PC-9 (cell line): ENCODE results near the gene STAC.

Experiments used
- EZH2 ChIP-seq: fragments of 200-600 bp; sonication (generic); IDR thresholded peaks from 2 replicates; pipeline ENCODE4 v1.8.0; 2017; ENCODE audit warnings: antibody characterized with exemption, low read depth
- TF ChIP-seq, protein P1 (sequence below): fragments of 200-600 bp; sonication (generic); conservative IDR thresholded peaks from 2 replicates; pipeline ENCODE4 v1.6.1; 2017; ENCODE audit warnings: mixed run types, antibody characterized with exemption, mild to moderate bottlenecking, moderate library complexity

- TF ChIP-seq, protein P1, sequence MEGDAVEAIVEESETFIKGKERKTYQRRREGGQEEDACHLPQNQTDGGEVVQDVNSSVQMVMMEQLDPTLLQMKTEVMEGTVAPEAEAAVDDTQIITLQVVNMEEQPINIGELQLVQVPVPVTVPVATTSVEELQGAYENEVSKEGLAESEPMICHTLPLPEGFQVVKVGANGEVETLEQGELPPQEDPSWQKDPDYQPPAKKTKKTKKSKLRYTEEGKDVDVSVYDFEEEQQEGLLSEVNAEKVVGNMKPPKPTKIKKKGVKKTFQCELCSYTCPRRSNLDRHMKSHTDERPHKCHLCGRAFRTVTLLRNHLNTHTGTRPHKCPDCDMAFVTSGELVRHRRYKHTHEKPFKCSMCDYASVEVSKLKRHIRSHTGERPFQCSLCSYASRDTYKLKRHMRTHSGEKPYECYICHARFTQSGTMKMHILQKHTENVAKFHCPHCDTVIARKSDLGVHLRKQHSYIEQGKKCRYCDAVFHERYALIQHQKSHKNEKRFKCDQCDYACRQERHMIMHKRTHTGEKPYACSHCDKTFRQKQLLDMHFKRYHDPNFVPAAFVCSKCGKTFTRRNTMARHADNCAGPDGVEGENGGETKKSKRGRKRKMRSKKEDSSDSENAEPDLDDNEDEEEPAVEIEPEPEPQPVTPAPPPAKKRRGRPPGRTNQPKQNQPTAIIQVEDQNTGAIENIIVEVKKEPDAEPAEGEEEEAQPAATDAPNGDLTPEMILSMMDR, result no peak
- TF ChIP-seq EZH2, result no peak
Observed at GRCh38 chr3:36480911-36481648, 100.8 kb downstream of the STAC start.
